HEK293 (cell line): ENCODE results near the gene BPIFA2.

Source experiments
- CTCF ChIA-PET: fragments of 350-600 bp; formaldehyde crosslinking; extraction: SDS; loops from one replicate; lab custom pipeline; 2021; ENCODE audit warnings: antibody characterized with exemption; lab: Yijun Ruan, JAX
- POLR2A ChIA-PET: fragments of 300-600 bp; formaldehyde crosslinking; extraction: SDS; loops from one replicate; lab custom pipeline; 2020; ENCODE audit warnings: antibody characterized with exemption, inconsistent platforms; lab: Yijun Ruan, JAX
- H3K27ac ChIP-seq: fragments of 200-500 bp; sonication (Bioruptor generic); 2 replicates; pipeline ENCODE4 v1.5.1; 2014; ENCODE audit warnings: low read depth, low read length, control low read depth, inconsistent platforms; ENCODE audit errors: extremely low read depth
- H3K36me3 ChIP-seq, 2 experiments: fragments of 200-500 bp in 1 of 2; sonication (Bioruptor generic) in 1 of 2; 1 replicate in 1 of 2; 2 replicates in 1 of 2; pipeline ENCODE4 v1.5.1; 2014 to 2017; ENCODE audit warnings: inconsistent platforms in 2 of 2, low read length in 2 of 2; ENCODE audit not compliant: control insufficient read depth in 2 of 2, insufficient read depth in 1 of 2
- H3K4me1 ChIP-seq: fragments of 200-500 bp; sonication (Bioruptor generic); 2 replicates; pipeline ENCODE4 v1.5.1; 2014; ENCODE audit warnings: mild to moderate bottlenecking, low read length, inconsistent platforms; ENCODE audit not compliant: control insufficient read depth, insufficient read depth
- H3K4me3 ChIP-seq: 2 replicates; pipeline ENCODE4 v1.5.1; 2011; ENCODE audit warnings: low read depth, mild to moderate bottlenecking, control low read depth, low read length, moderate library complexity
- H3K9me3 ChIP-seq: fragments of 200-500 bp; sonication (Bioruptor generic); 2 replicates; pipeline ENCODE4 v1.5.1; 2014; ENCODE audit warnings: low read depth, low read length, inconsistent platforms; ENCODE audit not compliant: control insufficient read depth, insufficient read depth
- GLIS2 ChIP-seq: fragments of 450-650 bp; formaldehyde crosslinking; IDR thresholded peaks from 2 replicates; pipeline ENCODE4 v1.5.1; 2016; ENCODE audit warnings: missing biosample characterization, missing genetic modification characterization
- HOXD13 ChIP-seq: sonication (generic); formaldehyde crosslinking; IDR thresholded peaks from 2 replicates; pipeline ENCODE4 v1.8.0; 2022; ENCODE audit warnings: missing genetic modification reagents, borderline replicate concordance
- KLF7 ChIP-seq: fragments of 450-650 bp; formaldehyde crosslinking; IDR thresholded peaks from 2 replicates; pipeline ENCODE4 v1.5.1; 2016; ENCODE audit warnings: missing biosample characterization, missing genetic modification characterization, borderline replicate concordance
- OVOL3 ChIP-seq: fragments of 450-650 bp; formaldehyde crosslinking; IDR thresholded peaks from 2 replicates; pipeline ENCODE4 v1.5.1; 2016; ENCODE audit warnings: missing biosample characterization, missing genetic modification characterization
- SALL2 ChIP-seq: fragments of 450-650 bp; formaldehyde crosslinking; IDR thresholded peaks from 2 replicates; pipeline ENCODE4 v1.5.0; 2017; ENCODE audit warnings: missing biosample characterization, mild to moderate bottlenecking, missing genetic modification characterization, borderline replicate concordance
- SP7 ChIP-seq: fragments of 450-650 bp; formaldehyde crosslinking; IDR thresholded peaks from 2 replicates; pipeline ENCODE4 v1.5.1; 2016; ENCODE audit warnings: missing biosample characterization, missing genetic modification characterization
- YY1 ChIP-seq: fragments of 450-650 bp; formaldehyde crosslinking; IDR thresholded peaks from 2 replicates; pipeline ENCODE4 v1.5.1; 2018; ENCODE audit warnings: missing biosample characterization, missing genetic modification characterization
- ZBTB17 ChIP-seq: fragments of 450-650 bp; formaldehyde crosslinking; IDR thresholded peaks from 2 replicates; pipeline ENCODE4 v1.5.1; 2016; ENCODE audit warnings: missing biosample characterization, missing genetic modification characterization
- ZNF140 ChIP-seq: fragments of 450-650 bp; formaldehyde crosslinking; IDR thresholded peaks from 2 replicates; pipeline ENCODE4 v1.5.1; 2016; ENCODE audit warnings: missing biosample characterization, missing genetic modification characterization
- ZNF335 ChIP-seq: fragments of 450-650 bp; formaldehyde crosslinking; conservative IDR thresholded peaks from 2 replicates; pipeline ENCODE4 v1.5.1; 2016; ENCODE audit warnings: missing biosample characterization, missing genetic modification characterization
- ZNF37A ChIP-seq: fragments of 450-650 bp; IDR thresholded peaks from 2 replicates; pipeline ENCODE4 v1.5.1; 2018; ENCODE audit warnings: missing biosample characterization, missing genetic modification characterization
- ZNF544 ChIP-seq: fragments of 450-650 bp; formaldehyde crosslinking; IDR thresholded peaks from 2 replicates; pipeline ENCODE4 v1.5.0; 2017; ENCODE audit warnings: missing biosample characterization, missing genetic modification characterization
- ZNF658 ChIP-seq: fragments of 450-650 bp; formaldehyde crosslinking; IDR thresholded peaks from 2 replicates; pipeline ENCODE4; 2016; ENCODE audit warnings: missing biosample characterization, missing genetic modification characterization
- ZNF747 ChIP-seq: fragments of 450-650 bp; formaldehyde crosslinking; IDR thresholded peaks from 2 replicates; pipeline ENCODE4 v1.5.1; 2016; ENCODE audit warnings: missing biosample characterization, missing genetic modification characterization
- ZNF776 ChIP-seq: fragments of 450-650 bp; formaldehyde crosslinking; IDR thresholded peaks from 2 replicates; pipeline ENCODE4 v1.5.0; 2017; ENCODE audit warnings: missing biosample characterization, missing genetic modification characterization, borderline replicate concordance
- TF ChIP-seq, protein P1 (sequence below): fragments of 450-650 bp; formaldehyde crosslinking; IDR thresholded peaks from 2 replicates; pipeline ENCODE4 v1.5.1; 2016; ENCODE audit warnings: missing biosample characterization, missing genetic modification characterization
- TF ChIP-seq, protein P2 (sequence below): fragments of 450-650 bp; formaldehyde crosslinking; IDR thresholded peaks from 2 replicates; pipeline ENCODE4 v1.5.1; 2016; ENCODE audit warnings: missing biosample characterization, missing genetic modification characterization
- TF ChIP-seq, protein P3 (sequence below): fragments of 450-650 bp; formaldehyde crosslinking; IDR thresholded peaks from 2 replicates; pipeline ENCODE4 v1.5.1; 2017; ENCODE audit warnings: missing biosample characterization, missing genetic modification characterization
- TF ChIP-seq, protein P4 (sequence below): fragments of 450-650 bp; formaldehyde crosslinking; conservative IDR thresholded peaks from 2 replicates; pipeline ENCODE4 v1.5.1; 2016; ENCODE audit warnings: low read depth, missing biosample characterization, missing genetic modification characterization

BPIFA2 gene

DNA sequence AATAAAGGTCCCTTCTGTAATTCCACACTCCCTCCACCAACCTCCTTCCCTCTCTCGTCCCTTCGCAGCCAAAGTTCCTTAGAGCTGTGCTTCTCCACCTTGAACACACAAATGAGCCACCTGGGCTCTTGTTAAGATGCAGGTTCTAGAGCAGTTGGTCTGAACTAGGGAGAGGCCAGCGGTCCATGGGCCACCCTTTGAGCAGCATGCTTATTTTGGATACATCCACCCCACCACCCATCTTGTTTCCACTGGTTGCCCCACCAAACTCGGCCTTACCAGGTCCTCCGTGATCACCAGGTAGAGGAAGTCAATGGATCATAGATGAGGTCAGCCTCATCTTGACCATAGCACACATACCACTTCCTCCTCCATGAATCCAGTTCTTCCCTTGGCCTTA is 7.3 kb upstream of the BPIFA2 start:
- Histone ChIP-seq H3K36me3 (no peaks in the 10 kb centered on the region), H3K4me1 (no peaks in the 10 kb centered on the region), H3K9me3 (no peaks in the 10 kb centered on the region), H3K4me3 (no peak overlapping the region), H3K27ac (no peak overlapping the region)
- ChIA-PET POLR2A (no interaction called here), CTCF (interaction anchor here (0.6 kb wide), 1 partner anchor 60 kb away, joined by 3 read pairs; no protein-coding TSS in a partner anchor)
- TF ChIP-seq SP7 (tag by site-specific recombination) (no peak), HOXD13 (CRISPR knock-in tag) (no peak), ZBTB17 (tag by site-specific recombination) (no peak), ZNF140 (no peak), ZNF37A (tag by site-specific recombination) (no peak)
- TF ChIP-seq, protein P1, sequence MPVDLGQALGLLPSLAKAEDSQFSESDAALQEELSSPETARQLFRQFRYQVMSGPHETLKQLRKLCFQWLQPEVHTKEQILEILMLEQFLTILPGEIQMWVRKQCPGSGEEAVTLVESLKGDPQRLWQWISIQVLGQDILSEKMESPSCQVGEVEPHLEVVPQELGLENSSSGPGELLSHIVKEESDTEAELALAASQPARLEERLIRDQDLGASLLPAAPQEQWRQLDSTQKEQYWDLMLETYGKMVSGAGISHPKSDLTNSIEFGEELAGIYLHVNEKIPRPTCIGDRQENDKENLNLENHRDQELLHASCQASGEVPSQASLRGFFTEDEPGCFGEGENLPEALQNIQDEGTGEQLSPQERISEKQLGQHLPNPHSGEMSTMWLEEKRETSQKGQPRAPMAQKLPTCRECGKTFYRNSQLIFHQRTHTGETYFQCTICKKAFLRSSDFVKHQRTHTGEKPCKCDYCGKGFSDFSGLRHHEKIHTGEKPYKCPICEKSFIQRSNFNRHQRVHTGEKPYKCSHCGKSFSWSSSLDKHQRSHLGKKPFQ (tag by site-specific recombination): no peak
- TF ChIP-seq, protein P2, sequence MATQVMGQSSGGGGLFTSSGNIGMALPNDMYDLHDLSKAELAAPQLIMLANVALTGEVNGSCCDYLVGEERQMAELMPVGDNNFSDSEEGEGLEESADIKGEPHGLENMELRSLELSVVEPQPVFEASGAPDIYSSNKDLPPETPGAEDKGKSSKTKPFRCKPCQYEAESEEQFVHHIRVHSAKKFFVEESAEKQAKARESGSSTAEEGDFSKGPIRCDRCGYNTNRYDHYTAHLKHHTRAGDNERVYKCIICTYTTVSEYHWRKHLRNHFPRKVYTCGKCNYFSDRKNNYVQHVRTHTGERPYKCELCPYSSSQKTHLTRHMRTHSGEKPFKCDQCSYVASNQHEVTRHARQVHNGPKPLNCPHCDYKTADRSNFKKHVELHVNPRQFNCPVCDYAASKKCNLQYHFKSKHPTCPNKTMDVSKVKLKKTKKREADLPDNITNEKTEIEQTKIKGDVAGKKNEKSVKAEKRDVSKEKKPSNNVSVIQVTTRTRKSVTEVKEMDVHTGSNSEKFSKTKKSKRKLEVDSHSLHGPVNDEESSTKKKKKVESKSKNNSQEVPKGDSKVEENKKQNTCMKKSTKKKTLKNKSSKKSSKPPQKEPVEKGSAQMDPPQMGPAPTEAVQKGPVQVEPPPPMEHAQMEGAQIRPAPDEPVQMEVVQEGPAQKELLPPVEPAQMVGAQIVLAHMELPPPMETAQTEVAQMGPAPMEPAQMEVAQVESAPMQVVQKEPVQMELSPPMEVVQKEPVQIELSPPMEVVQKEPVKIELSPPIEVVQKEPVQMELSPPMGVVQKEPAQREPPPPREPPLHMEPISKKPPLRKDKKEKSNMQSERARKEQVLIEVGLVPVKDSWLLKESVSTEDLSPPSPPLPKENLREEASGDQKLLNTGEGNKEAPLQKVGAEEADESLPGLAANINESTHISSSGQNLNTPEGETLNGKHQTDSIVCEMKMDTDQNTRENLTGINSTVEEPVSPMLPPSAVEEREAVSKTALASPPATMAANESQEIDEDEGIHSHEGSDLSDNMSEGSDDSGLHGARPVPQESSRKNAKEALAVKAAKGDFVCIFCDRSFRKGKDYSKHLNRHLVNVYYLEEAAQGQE (tag by site-specific recombination): no peak

DNA sequence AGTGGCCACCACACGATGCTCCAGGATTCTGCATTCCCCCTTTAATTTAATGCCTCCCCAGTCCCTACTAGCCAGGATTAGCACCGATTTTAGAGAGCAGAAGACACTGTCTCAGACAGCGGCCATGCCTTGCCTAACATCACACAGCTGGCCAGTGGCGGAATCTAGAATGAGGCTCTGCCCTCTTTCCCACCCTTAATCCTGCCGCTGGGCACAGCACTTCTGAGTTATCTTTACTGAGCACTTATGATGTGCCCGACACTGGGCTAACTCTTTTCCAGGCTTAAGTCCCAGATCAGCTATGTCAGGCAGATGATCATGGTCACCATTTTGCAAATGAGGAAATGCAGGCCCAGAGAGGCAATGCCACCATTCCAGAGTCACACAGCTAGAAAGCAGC is 5.6 kb upstream of the BPIFA2 start:
- TF ChIP-seq ZNF544 (tag by site-specific recombination) (no peak), SALL2 (tag by site-specific recombination) (no peak), ZNF658 (tag by site-specific recombination) (no peak), OVOL3 (no peak), GLIS2 (tag by site-specific recombination) (no peak), ZNF747 (no peak), ZNF335 (tag by site-specific recombination) (no peak), YY1 (tag by site-specific recombination) (no peak), KLF7 (tag by site-specific recombination) (no peak), ZNF776 (tag by site-specific recombination) (no peak)
- TF ChIP-seq, protein P3, sequence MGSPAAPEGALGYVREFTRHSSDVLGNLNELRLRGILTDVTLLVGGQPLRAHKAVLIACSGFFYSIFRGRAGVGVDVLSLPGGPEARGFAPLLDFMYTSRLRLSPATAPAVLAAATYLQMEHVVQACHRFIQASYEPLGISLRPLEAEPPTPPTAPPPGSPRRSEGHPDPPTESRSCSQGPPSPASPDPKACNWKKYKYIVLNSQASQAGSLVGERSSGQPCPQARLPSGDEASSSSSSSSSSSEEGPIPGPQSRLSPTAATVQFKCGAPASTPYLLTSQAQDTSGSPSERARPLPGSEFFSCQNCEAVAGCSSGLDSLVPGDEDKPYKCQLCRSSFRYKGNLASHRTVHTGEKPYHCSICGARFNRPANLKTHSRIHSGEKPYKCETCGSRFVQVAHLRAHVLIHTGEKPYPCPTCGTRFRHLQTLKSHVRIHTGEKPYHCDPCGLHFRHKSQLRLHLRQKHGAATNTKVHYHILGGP (tag by site-specific recombination): no peak
- TF ChIP-seq, protein P4, sequence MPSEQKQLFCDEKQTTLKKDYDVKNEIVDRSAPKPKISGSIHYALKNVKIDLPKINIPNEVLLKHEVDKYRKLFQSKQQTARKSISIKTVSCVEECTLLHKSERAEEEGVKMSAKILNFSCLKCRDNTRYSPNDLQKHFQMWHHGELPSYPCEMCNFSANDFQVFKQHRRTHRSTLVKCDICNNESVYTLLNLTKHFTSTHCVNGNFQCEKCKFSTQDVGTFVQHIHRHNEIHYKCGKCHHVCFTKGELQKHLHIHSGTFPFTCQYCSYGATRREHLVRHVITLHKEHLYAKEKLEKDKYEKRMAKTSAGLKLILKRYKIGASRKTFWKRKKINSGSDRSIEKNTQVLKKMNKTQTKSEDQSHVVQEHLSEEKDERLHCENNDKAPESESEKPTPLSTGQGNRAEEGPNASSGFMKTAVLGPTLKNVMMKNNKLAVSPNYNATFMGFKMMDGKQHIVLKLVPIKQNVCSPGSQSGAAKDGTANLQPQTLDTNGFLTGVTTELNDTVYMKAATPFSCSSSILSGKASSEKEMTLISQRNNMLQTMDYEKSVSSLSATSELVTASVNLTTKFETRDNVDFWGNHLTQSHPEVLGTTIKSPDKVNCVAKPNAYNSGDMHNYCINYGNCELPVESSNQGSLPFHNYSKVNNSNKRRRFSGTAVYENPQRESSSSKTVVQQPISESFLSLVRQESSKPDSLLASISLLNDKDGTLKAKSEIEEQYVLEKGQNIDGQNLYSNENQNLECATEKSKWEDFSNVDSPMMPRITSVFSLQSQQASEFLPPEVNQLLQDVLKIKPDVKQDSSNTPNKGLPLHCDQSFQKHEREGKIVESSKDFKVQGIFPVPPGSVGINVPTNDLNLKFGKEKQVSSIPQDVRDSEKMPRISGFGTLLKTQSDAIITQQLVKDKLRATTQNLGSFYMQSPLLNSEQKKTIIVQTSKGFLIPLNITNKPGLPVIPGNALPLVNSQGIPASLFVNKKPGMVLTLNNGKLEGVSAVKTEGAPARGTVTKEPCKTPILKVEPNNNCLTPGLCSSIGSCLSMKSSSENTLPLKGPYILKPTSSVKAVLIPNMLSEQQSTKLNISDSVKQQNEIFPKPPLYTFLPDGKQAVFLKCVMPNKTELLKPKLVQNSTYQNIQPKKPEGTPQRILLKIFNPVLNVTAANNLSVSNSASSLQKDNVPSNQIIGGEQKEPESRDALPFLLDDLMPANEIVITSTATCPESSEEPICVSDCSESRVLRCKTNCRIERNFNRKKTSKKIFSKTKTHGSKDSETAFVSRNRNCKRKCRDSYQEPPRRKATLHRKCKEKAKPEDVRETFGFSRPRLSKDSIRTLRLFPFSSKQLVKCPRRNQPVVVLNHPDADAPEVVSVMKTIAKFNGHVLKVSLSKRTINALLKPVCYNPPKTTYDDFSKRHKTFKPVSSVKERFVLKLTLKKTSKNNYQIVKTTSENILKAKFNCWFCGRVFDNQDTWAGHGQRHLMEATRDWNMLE (tag by site-specific recombination): no peak
- Histone ChIP-seq H3K4me1 (no peaks in the 10 kb centered on the region), H3K36me3 (no peaks in the 10 kb centered on the region), H3K27ac (no peak overlapping the region), H3K9me3 (no peaks in the 10 kb centered on the region), H3K4me3 (no peak overlapping the region)
- POLR2A ChIA-PET: no interaction called here
- CTCF ChIA-PET: no interaction called here
